GM03348 (cell line): ENCODE measurements around the gene CST4.
"Not testable (repeated sequence)": the region's sequence is repeated elsewhere in the genome, so short reads cannot be mapped to it uniquely, and the experiment has no call there.

Experiments
- DNase-seq: peaks from one replicate; pipeline ENCODE4 v3.0.0; 2012; ENCODE audit warnings: low spot score

The CST4 gene

GRCh38 chr20:23659989-23660837, 28.6 kb downstream of the CST4 start:
- peak; percentile 33 for DNase-seq

GRCh38 chr20:23659610-23659988, 29.2 kb downstream of the CST4 start:
- DNase-seq = not testable (repeated sequence)

DNA sequence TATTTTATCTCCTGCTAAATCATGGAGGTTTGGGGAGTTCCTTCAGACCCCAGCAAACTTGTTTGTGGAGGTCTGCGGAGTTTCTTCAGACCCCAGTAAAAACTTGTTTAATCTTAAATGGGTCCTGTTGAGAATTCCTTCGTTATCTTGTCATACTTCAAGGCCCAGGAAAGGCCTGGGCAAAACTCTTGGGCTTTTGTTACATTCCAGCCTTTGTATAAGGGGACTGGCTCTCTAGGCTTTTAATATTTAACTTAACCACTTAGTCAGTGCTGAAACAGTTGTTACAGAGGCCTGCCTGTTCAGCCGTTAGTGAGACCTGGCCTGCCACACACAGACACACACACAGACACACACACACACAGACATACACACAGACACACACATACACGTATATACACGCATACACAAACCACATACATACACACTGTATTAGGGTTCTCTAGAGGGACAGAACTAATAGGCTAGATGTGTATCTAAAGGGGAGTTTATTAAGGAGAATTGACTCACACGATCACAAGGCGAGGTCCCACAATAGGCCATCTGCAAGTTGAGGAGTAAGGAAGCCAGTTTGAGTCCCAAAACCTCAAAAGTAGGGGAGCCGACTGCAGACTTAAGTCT, 29.7 kb downstream of the CST4 start:
- DNase-seq = no peak

DNA sequence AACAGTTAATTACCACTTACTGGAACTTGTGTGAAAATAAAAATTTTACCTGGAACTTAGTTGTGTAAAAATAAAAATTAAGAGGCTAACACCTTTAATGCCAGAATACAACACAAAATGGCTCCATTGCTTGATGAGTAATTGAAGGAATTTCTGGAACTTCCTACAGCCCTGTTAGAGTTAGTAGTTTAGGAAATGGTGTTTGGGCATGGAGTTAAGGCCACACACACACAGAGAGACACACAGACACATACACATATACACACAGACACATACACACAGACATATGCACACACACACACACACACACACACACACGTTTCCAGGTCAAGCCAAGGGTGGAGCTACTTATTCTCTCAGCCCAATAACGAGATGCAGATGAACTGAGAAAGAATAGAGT, 30.5 kb downstream of the CST4 start:
- DNase-seq = no peak

GRCh38 chr20:23657202-23657601, 31.6 kb downstream of the CST4 start:
- DNase-seq = no peak

DNA sequence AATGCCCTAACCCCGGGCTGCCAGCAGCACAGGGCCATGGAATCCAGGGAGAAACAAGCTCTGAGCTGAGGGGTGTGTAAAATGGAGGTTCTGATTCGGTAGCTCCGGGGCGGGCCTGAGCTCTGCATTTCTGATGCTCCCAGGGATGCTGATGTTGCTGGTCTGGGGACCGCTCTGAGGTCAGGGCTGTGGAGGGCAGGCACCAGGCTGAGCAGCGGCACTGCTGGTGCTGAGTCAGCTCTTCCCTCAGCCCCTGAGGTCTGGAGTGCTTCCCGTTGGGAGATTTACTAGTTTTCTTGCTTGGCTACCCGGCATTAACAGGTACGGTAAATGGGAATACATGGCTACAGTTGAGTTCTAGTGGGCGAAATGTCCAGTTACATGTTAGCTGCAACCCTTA, 32.5 kb downstream of the CST4 start:
- DNase-seq = no peak

- DNase-seq = peak; percentile 29
Measured at GRCh38 chr20:23655491-23656211, 33.2 kb downstream of the CST4 start.

DNA sequence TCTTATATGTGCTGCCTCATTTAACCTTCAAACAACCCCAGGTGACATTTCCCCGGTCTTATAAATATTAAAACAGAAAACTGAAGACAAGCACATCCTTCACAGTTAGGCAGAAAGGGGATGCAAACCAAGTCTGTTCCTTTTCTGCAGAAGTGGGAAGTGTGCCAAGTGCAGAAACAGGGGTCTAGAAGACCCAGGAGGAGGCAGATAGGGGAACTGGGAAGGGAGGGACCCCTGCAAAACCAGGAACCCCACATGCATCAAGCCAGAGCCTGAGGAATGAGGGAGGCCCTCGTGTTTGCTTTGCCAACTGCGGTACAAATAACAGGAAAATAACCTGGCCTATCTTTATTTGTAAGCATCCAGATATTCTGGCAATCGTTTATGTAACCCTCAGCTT, 34.1 kb downstream of the CST4 start:
- no peak for DNase-seq

DNA sequence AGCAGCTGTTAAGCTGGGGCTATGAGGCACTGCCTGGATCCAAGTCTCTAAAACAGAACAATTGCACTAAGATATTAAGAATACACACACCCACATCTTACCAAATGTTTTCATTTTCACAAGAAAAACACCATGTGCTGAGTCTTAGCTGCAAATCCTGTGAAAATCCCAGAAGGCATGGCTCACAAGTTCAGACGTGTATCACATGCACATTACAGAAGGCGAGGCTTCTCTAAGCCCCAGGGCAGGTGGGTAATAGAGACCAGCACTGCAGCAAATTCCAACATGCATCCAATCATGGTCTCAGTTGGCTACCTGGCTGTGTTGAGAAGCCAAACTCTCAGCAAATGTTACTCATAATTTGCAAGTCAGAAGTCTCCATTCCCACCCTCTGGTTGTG, 34.8 kb downstream of the CST4 start:
- DNase-seq = no peak

DNA sequence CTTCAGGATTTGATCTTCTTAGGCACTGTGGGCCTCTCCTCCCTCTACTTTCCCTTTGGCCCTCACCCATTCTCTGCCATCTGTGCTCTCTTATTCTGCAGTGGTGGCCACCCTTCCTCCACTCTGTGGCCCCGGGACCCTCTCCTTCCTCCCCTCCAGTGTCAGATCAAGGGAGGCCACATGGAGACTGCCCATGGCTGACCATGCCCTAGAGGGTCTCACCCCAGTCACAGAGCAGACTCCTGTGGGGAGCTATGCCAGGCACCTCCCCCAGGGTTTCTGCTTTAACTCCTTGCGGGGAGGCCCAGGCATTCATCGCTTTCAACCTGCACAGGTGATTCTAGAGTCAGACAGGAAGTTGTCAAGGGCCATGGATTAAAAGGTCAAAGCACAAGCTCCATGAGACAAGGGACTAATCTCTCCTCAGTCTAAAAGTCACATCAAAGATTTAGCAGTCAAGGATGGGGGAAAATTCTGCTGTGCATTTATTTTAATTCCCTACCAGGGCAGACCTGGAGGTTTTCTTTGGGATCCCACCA, 35.4 kb downstream of the CST4 start:
- no peak for DNase-seq

DNA sequence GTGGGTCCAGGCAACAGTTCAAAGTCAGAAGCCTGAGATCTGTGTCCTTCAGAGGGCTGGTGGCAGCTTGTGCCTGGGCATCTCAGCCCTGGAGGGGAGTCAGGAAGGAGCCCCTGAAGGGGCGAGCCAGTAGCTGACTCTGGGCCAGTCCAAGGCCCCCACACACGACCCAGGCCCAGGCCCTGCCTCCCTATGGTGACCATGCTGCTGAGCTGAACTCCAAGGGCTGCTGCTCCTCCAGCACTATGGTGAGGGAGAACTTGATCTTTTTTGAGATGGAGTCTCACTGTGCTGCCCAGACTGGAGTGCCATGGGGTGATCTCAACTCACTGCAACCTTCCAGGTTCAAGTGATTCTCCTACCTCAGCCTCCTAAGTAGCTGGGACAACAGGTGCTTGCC, 35.9 kb downstream of the CST4 start:
- no peak for DNase-seq

GRCh38 chr20:23652371-23652770, 36.5 kb downstream of the CST4 start:
- DNase-seq = no peak

DNA sequence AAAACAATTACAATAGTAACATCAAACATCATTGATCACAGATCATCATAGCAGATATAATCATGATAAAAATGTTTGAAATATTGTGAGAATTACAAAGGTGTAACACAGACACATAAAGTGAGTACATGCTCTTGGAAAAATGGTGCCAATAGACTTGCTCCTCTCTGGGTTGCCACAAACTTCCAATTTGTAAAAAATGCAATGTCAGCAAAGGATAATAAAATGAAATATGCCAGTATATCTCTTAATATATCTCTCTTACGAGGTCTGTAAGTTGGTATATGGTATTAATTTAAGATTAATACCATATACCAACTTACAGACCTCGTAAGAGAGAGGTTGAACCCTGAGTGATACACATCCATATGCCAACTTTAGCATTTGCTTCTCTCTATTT, 37.7 kb downstream of the CST4 start:
- DNase-seq = no peak

- DNase-seq = no peak
Measured at GRCh38 chr20:23649830-23650417, 38.9 kb downstream of the CST4 start.

GRCh38 chr20:23649242-23649641, 39.6 kb downstream of the CST4 start:
- no peak for DNase-seq

GRCh38 chr20:23647346-23647745, 41.5 kb downstream of the CST4 start:
- no peak for DNase-seq

GRCh38 chr20:23646106-23646873, 42.5 kb downstream of the CST4 start:
- no peak for DNase-seq

DNA sequence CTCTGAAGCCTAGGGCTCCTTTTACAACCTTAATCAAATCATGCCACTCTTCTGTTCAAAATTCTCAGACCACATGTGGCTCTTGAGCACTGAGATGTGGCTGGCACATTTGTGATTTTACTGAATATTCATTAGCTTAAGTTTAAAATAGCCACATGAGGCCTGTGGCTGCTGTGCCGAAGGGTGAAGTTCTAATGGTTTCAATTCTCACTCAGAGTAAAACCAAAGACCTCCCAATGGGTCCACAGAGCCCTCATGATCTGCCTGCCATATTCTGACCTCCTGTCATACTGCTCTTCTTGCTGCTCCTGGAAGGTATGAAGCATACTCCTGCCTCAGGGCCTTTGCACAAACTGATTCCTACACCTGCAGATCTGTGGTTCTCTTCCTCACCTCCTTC, 43.3 kb downstream of the CST4 start:
- no peak for DNase-seq

DNA sequence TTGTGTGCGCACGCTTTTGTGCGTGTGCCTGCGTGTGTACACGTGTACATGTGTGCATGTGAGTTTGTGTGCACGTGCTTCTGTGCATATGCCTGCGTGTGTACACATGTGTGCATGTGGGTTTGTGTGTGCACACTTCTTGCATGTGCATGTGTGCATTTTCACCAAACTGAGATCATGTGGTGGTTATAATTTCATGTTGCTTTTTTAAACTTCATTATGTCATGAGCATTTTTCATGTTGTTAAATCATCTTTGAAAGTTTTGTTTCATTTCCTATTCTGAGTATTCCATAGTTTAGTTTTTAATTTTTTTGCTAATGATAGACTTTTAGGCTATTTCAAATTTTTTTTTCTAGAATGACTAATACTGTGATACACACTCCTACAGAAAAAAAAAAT, 44.7 kb downstream of the CST4 start:
- no peak for DNase-seq

- no peak for DNase-seq
Measured at GRCh38 chr20:23643659-23644058, 45.2 kb downstream of the CST4 start.

DNA sequence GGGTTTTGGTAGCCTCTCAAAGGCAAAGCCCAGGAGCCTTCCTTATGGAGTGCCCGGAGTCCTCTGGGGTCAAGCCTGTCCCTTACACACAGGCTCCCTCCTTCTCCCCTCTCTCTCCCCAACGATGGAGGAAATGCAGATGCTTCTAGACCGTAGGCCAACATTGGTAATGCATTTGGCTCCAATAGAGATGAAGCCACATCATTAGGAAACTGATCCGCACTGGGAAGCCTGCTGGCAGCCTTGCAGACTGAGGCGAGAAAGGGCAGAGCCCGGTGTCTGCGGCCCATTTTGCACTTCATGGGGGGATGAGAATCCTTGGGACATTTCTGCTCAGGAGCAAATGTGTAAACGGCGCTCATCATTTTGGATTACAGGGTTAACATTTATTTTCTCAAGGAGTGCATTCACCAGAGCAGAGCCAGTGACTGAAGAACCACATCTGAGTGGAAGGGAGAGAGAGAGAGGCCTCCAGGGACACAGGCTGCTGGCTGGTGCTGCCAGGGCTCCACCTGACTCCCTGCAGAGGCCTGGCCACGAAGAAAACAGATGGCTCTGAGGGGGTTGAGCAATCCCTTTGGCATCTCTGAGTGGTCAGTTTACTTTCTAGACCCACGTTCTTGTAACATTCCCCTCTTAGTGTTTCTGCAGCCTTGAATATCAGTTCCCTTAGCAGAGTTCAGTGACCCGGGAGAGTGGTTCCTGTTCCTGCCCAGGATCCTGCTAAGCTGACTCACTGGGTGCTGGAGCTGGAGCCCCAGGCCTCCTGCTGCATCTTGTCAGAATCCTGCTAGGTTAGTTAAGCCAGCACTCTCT, 46.7 kb downstream of the CST4 start:
- DNase-seq = peak; percentile 70
